Lung (tissue), 12 donors: ENCODE measurements around the gene CRABP2. TPM values are rescaled to one million over a fixed set of nuclear protein-coding genes. Genes with fewer than 3 reads are reported as not detected.

Experiments
- ATAC-seq: fragments of 200-7000 bp; cut with Tn5 transposase; one replicate; pipeline ENCODE4 v1.9.1; 2020; ENCODE audit warnings: moderate number of reproducible peaks; ENCODE audit not compliant: insufficient read depth, low FRiP score
- DNase-seq, 3 donors: peaks; one replicate each; pipeline ENCODE4 v3.0.0-alpha.2; 2013 to 2017
- H3K27ac ChIP-seq, 2 donors: one replicate each; pipeline ENCODE4 v1.5.1; 2013; ENCODE audit warnings: mild to moderate bottlenecking in 2 of 2, moderate library complexity in 2 of 2, control low read depth in 1 of 2, inconsistent platforms in 1 of 2, low read depth in 1 of 2, low read length in 1 of 2
- H3K27me3 ChIP-seq, 3 donors: one replicate each; pipeline ENCODE4 v1.5.1; 2013; ENCODE audit warnings: low read length in 2 of 3; ENCODE audit not compliant: control insufficient read depth in 3 of 3, insufficient read depth in 3 of 3
- H3K36me3 ChIP-seq, 4 donors: one replicate each; pipeline ENCODE4 v1.5.1; 2013; ENCODE audit warnings: low read length in 4 of 4, mild to moderate bottlenecking in 1 of 4, moderate library complexity in 1 of 4; ENCODE audit not compliant: control insufficient read depth in 4 of 4, insufficient read depth in 4 of 4
- H3K4me1 ChIP-seq, 5 donors: one replicate each; pipeline ENCODE4 v1.5.1; 2013; ENCODE audit warnings: low read length in 5 of 5, mild to moderate bottlenecking in 2 of 5, moderate library complexity in 1 of 5; ENCODE audit not compliant: control insufficient read depth in 5 of 5, insufficient read depth in 5 of 5
- H3K4me3 ChIP-seq: one replicate; pipeline ENCODE4 v1.5.1; 2013; ENCODE audit warnings: mild to moderate bottlenecking, control low read depth, moderate library complexity
- H3K9ac ChIP-seq, 2 donors: one replicate each; pipeline ENCODE4 v1.5.1; 2013; ENCODE audit warnings: low read length in 2 of 2, control low read depth in 1 of 2; ENCODE audit not compliant: insufficient read depth in 1 of 2
- H3K9me3 ChIP-seq, 4 donors: one replicate each; pipeline ENCODE4 v1.5.1; 2013; ENCODE audit warnings: low read length in 3 of 4, mild to moderate bottlenecking in 1 of 4, moderate library complexity in 1 of 4; ENCODE audit not compliant: control insufficient read depth in 4 of 4, insufficient read depth in 3 of 4
- WGBS, 2 donors: extraction: QIAGEN DNeasy Blood & Tissue Kit; methylation state at CpG; one replicate each; pipeline ENCODE4 v1.1.7; 2013; 5-methylcytosine and 5-hydroxymethylcytosine counted together
- polyA plus RNA-seq, 2 donors: library from polyadenylated mRNA; stranded (reverse); fragments of 200-250 nt; gene quantifications; one replicate each; pipeline ENCODE4 v1.2.1, GENCODE V29; 2013
- total RNA-seq, 2 donors: library from RNA; depleted of rRNA in 1 of 2; stranded (reverse); fragments of >200 nt in 1 of 2; gene quantifications; one replicate each; pipeline ENCODE4 v1.2.1, GENCODE V29; 2014 to 2021
- TF ChIP-seq, protein P1 (sequence below): IDR thresholded peaks from 2 replicates; pipeline ENCODE4 v1.5.1; 2012; ENCODE audit warnings: mild to moderate bottlenecking; ENCODE audit errors: control extremely low read depth, extremely low read depth
- donor health status: control.
- donor health status: control.
- donor health status: Bipolar disorder and iron deficiency.
- donor health status: healthy.
- donor health status: DM: yes; HTN: yes; CAD: no.

Gene CRABP2
- total and polyA plus RNA-seq, 4 donors: 1.3 to 13.6 (median 4.9) TPM

DNA sequence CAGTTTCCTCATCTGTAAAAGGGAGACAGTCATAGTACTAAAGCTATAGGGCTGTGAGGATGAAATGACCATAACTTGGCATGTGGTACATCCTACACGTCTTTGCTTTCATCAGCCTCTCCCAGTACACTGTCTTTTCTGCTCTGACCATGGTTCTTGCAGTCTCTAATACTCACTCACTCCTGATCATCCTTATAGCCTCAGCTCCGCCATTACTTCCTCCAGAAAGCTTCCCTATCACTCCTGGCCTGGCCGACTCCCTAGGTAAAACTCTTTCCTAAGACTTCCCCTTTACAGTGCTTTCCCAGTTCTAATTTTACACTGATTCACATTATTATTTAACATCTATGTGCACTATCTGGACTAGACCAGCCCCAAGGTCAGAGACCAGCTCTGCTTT is 40.5 kb upstream of the CRABP2 start:
- no peak overlapping the region for H3K4me3 ChIP-seq
- TF ChIP-seq, protein P1, sequence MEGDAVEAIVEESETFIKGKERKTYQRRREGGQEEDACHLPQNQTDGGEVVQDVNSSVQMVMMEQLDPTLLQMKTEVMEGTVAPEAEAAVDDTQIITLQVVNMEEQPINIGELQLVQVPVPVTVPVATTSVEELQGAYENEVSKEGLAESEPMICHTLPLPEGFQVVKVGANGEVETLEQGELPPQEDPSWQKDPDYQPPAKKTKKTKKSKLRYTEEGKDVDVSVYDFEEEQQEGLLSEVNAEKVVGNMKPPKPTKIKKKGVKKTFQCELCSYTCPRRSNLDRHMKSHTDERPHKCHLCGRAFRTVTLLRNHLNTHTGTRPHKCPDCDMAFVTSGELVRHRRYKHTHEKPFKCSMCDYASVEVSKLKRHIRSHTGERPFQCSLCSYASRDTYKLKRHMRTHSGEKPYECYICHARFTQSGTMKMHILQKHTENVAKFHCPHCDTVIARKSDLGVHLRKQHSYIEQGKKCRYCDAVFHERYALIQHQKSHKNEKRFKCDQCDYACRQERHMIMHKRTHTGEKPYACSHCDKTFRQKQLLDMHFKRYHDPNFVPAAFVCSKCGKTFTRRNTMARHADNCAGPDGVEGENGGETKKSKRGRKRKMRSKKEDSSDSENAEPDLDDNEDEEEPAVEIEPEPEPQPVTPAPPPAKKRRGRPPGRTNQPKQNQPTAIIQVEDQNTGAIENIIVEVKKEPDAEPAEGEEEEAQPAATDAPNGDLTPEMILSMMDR: no peak
- ATAC-seq (no peak), DNase-seq (no peak)
- no peaks in the 10 kb centered on the region for H3K9me3 ChIP-seq
- peaks cover 4 to 27% (median 10%) of the 10 kb centered on the region in 4 donors for H3K36me3 ChIP-seq
- peak overlapping the region; percentile 98 to 99 for H3K27ac ChIP-seq
- peak overlapping the region in 1 of 2 donors; percentile 6 for H3K9ac ChIP-seq
- H3K4me1 ChIP-seq: peaks cover 9 to 49% (median 22%) of the 10 kb centered on the region in 5 donors
- no peaks in the 10 kb centered on the region for H3K27me3 ChIP-seq
- 43 to 59% methylated on average over 3 of the region's 3 CpGs for WGBS, 2 donors

DNA sequence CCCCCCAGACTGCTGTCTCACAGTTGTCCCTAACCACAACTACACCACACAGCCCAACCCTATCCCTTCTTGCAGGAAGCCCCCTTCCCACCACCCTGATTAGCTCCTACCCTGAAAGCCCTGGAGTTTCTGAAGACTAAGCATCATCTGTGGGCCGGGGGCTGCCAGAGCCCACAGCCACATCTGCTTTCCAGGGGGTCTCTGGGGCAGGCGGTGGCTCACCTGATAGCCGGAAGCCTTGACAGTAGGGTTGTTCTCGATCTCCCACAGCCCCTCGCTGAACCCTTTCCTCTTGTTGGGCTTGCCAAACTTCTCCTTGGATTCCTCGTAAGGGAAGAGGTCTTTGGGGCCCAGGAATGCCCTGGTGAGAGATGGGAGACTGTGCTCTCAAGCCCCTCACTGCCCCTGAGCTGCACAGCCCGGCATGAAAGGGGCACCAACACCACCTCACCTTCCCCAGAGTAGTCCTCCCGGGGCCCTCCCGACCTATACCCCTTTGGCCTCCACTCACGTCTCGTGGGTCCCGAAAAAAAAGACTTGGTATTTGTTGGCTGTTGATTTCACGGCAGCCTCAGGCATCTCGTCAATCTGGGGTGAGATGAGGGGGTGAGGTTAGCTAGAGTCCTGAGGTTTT is 39.5 kb upstream of the CRABP2 start:
- DNase-seq (no peak), ATAC-seq (no peak)
- Histone ChIP-seq H3K27ac (peak overlapping the region in 1 of 2 donors; percentile 12), H3K9ac (no peak overlapping the region), H3K27me3 (no peaks in the 10 kb centered on the region), H3K36me3 (peaks cover 4 to 27% (median 10%) of the 10 kb centered on the region in 4 donors), H3K4me1 (peaks cover 9 to 50% (median 21%) of the 10 kb centered on the region in 5 donors), H3K9me3 (no peaks in the 10 kb centered on the region), H3K4me3 (no peak overlapping the region)
- TF ChIP-seq, protein P1: no peak
- 74 to 79% methylated on average over 14 of the region's 14 CpGs for WGBS, 2 donors

DNA sequence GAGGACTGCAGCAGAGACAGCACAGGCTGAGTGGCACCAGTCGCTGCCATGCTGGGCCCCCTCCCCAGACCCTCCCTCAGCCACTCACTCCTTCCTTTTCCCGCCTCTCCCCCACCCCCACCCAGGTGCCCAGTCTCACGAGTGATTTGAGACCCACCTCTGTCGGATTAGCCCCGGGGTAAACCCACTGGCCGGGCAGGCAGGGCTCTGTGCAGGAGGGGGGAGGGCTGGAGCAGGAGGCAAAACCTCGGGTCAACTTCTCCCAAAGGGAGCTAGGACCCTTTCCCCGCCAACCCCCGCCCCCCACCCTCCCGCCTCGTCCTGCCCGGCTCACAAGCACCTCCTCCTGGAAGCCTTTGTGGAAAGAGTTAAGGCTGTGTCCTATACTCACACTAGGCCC is 39.0 kb upstream of the CRABP2 start:
- WGBS, 2 donors: 79 to 81% methylated on average over 12 of the region's 12 CpGs
- H3K4me3 ChIP-seq: no peak overlapping the region
- H3K27me3 ChIP-seq: no peaks in the 10 kb centered on the region
- H3K9me3 ChIP-seq: no peaks in the 10 kb centered on the region
- ATAC-seq (no peak), DNase-seq (no peak)
- no peak overlapping the region for H3K9ac ChIP-seq
- no peak overlapping the region for H3K27ac ChIP-seq
- peaks cover 9 to 46% (median 15%) of the 10 kb centered on the region in 5 donors for H3K4me1 ChIP-seq
- TF ChIP-seq, protein P1: no peak
- peaks cover 4 to 27% (median 10%) of the 10 kb centered on the region in 4 donors for H3K36me3 ChIP-seq
